ENCODE results near the gene KSR2. TPM values are rescaled to one million over a fixed set of nuclear protein-coding genes. Genes with fewer than 3 reads are reported as not detected.

The KSR2 gene
- total RNA-seq, 4 donors from 2014 or later: under 0.01 to 0.08 (median under 0.01) TPM; not detected in 1

DNA sequence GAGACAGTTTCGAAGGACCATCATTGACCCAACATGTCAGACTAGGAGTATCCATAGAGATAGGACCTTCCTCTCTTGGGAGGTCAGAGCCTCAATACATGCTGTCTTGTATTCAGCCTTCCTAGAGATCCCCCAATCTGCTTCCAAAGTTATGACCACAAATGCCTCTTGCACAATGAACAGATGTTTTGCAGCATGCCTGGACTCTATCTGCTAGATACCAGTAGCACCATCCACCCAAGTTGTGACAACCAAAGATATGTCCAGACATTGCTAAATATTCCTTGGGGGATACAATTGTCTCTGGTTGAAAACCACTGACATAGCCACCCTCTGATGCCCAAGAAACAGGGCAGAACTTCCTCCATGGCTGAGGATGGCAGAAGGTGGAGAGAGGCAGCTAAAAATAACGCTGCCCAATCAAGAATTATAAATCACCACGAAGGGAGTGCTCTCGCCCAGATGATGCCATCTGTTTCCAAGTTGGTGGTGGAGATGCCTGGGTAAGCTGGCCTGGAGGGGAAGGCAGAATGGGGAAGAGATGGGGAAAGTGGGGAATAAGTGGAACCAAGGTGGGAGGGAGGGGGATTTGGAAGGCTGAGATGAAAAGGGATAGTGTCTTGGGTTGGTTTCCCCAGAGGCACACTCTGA, 564.5 kb downstream of the KSR2 start:
- no peak overlapping the region for H3K27ac ChIP-seq
- H3K9me3 ChIP-seq: peaks cover 0 to 9% (median 0%) of the 10 kb centered on the region in 3 donors
- H3K27me3 ChIP-seq: peaks cover 16% of the 10 kb centered on the region
- no peak for ATAC-seq
- H3K4me1 ChIP-seq: peaks cover 0 to 11% (median 0%) of the 10 kb centered on the region in 3 donors
- 70 to 100% methylated on average over 1 to 4 of the region's 4 CpGs for WGBS, 2 donors (ENCODE audit: low coverage in 1 of 2)
- no peaks in the 10 kb centered on the region for H3K36me3 ChIP-seq
- TF ChIP-seq POLR2A (IDR thresholded peaks at IDR 0.05) (no peak), POLR2AphosphoS5 (IDR thresholded peaks at IDR 0.05) (no peak), EP300 (IDR thresholded peaks at IDR 0.05) (no peak)
- TF ChIP-seq, protein P1, sequence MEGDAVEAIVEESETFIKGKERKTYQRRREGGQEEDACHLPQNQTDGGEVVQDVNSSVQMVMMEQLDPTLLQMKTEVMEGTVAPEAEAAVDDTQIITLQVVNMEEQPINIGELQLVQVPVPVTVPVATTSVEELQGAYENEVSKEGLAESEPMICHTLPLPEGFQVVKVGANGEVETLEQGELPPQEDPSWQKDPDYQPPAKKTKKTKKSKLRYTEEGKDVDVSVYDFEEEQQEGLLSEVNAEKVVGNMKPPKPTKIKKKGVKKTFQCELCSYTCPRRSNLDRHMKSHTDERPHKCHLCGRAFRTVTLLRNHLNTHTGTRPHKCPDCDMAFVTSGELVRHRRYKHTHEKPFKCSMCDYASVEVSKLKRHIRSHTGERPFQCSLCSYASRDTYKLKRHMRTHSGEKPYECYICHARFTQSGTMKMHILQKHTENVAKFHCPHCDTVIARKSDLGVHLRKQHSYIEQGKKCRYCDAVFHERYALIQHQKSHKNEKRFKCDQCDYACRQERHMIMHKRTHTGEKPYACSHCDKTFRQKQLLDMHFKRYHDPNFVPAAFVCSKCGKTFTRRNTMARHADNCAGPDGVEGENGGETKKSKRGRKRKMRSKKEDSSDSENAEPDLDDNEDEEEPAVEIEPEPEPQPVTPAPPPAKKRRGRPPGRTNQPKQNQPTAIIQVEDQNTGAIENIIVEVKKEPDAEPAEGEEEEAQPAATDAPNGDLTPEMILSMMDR (IDR thresholded peaks at IDR 0.05): no peak
- no peak overlapping the region for H3K4me3 ChIP-seq

- 100% methylated on average over 2 of the region's 3 CpGs; no CpG with 5 or more reads in 1 of the 2 donors for WGBS, 2 donors (ENCODE audit: low coverage in 1 of 2)
- Histone ChIP-seq H3K9me3 (peaks cover 0 to 9% (median 0%) of the 10 kb centered on the region in 3 donors), H3K36me3 (no peaks in the 10 kb centered on the region), H3K4me1 (peaks cover 0 to 11% (median 0%) of the 10 kb centered on the region in 3 donors), H3K27me3 (peaks cover 16% of the 10 kb centered on the region), H3K27ac (no peak overlapping the region), H3K4me3 (no peak overlapping the region)
- no peak for ATAC-seq
- no peak for TF ChIP-seq EP300 (IDR thresholded peaks at IDR 0.05)
These were observed 565.1 kb downstream of the KSR2 start for GRCh38 chr12:117403586-117404139.

Other genes with a start within 250 kb of the KSR2 start
- 10 to 100 TPM in 2 of 4 donors, 1 to 10 TPM in 2; 7.3 to 13.5 (median 9.0) TPM for gene RFC5, start 47.7 kb upstream of the KSR2 start, total RNA-seq
- gene WSB2, start 92.2 kb upstream of the KSR2 start, total RNA-seq: 10 to 100 TPM; 73.0 to 85.9 (median 81.5) TPM
- gene VSIG10, start 135.0 kb upstream of the KSR2 start, total RNA-seq: 10 to 100 TPM; 14.7 to 24.6 (median 17.6) TPM
- gene PEBP1, start 167.1 kb upstream of the KSR2 start, total RNA-seq: 100 to 1,000 TPM; 294 to 370 (median 337) TPM